ENCODE measurements around the gene KMT5B.

The KMT5B gene

DNA sequence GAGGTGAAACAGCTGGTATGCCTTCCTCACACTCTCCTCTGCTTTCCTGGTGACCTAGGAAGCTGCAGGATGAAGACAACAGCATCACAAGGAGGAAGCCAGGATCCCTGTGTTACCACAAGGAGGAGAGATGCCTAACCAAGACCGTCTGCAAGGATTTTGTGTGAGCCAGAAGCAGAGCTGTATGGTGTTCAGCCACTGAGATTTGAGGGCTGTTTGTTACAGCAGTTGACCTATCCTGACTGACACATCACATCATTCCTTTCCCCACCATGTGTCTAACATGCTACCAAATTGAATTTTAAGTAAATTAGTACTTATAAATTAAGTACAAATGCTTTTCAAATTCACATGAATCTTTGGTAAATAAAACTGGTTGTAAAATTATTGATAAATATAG is 83.0 kb downstream of the KMT5B start:
- Histone ChIP-seq H3K9me2 (replicated peaks; ENCODE audit: control insufficient read depth, low read length) (no peaks in the 10 kb centered on the region), H3F3A (ENCODE audit: control insufficient read depth, insufficient read depth) (no peaks in the 10 kb centered on the region), H3K9me3 (ENCODE audit: control insufficient read depth, insufficient read depth, low read length) (0 out of 2 replicates have a peak, but pooled peaks cover 7% of the 10 kb centered on the region), H3K4me2 (ENCODE audit: low read length) (no peak overlapping the region), H3K4me3 (ENCODE audit: low read length) (no peak overlapping the region), H3K79me2 (ENCODE audit: control insufficient read depth, low read length) (no peaks in the 10 kb centered on the region), H3K27ac (ENCODE audit: low read depth, low read length) (no peak overlapping the region), H3K36me3 (ENCODE audit: control insufficient read depth, low read length) (no peaks in the 10 kb centered on the region), H4K20me1 (ENCODE audit: control insufficient read depth, insufficient read depth, low read depth, low read length) (no peaks in the 10 kb centered on the region), H3K4me1 (ENCODE audit: control insufficient read depth, low read length) (no peaks in the 10 kb centered on the region), H3K27me3 (ENCODE audit: control insufficient read depth, low read length) (no peaks in the 10 kb centered on the region)
- TF ChIP-seq CTCF (IDR thresholded peaks at IDR 0.05; ENCODE audit: low read depth, low read length, poor library complexity, severe bottlenecking) (no peak), EZH2phosphoT487 (IDR thresholded peaks at IDR 0.05; ENCODE audit: borderline replicate concordance, low read length) (no peak)

DNA sequence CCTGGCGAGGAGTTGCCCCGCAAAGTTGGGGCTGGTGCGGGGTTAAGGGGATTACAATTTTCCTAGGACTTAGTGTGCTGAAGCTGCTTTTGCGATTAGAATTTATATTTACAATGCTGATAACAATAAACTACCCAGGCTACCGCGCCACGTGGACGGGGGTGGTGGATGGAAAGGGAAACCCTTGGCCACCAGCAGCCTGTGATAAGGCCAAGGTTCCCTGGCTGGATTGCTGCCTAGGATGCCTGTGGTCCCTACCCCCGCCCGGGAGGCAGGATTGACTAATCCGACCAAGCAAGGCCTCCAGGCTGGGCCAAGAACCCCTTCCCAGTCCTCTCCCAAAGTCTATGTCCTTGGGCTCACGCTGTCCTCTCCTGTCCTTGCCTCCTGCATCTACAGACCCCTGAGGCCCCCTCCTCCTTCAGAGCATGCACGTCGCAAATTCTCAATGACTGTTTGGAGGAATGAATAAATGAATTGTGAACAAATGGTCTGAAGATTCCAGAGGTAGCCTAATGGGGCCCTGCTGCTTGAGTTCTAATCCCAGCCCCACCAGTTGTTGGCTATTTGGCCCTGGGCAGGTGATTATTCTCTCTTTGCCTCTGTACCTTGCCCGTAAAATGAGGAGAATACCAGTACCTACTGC is 84.3 kb downstream of the KMT5B start:
- Histone ChIP-seq H3K36me3 (ENCODE audit: control insufficient read depth, low read length) (no peaks in the 10 kb centered on the region), H3K27me3 (ENCODE audit: control insufficient read depth, low read length) (no peaks in the 10 kb centered on the region), H4K20me1 (ENCODE audit: control insufficient read depth, insufficient read depth, low read depth, low read length) (no peaks in the 10 kb centered on the region), H3K27ac (ENCODE audit: low read depth, low read length) (no peak overlapping the region), H3F3A (ENCODE audit: control insufficient read depth, insufficient read depth) (no peaks in the 10 kb centered on the region), H3K4me1 (ENCODE audit: control insufficient read depth, low read length) (no peaks in the 10 kb centered on the region), H3K79me2 (ENCODE audit: control insufficient read depth, low read length) (no peaks in the 10 kb centered on the region), H3K4me2 (ENCODE audit: low read length) (no peak overlapping the region), H3K4me3 (ENCODE audit: low read length) (no peak overlapping the region), H3K9me2 (replicated peaks; ENCODE audit: control insufficient read depth, low read length) (no peaks in the 10 kb centered on the region), H3K9me3 (ENCODE audit: control insufficient read depth, insufficient read depth, low read length) (0 out of 2 replicates have a peak, but pooled peaks cover 1% of the 10 kb centered on the region)
- no peak for TF ChIP-seq EZH2phosphoT487 (IDR thresholded peaks at IDR 0.05; ENCODE audit: borderline replicate concordance, low read length)
- TF ChIP-seq CTCF (IDR thresholded peaks at IDR 0.05; ENCODE audit: low read depth, low read length, poor library complexity, severe bottlenecking) = no peak

DNA sequence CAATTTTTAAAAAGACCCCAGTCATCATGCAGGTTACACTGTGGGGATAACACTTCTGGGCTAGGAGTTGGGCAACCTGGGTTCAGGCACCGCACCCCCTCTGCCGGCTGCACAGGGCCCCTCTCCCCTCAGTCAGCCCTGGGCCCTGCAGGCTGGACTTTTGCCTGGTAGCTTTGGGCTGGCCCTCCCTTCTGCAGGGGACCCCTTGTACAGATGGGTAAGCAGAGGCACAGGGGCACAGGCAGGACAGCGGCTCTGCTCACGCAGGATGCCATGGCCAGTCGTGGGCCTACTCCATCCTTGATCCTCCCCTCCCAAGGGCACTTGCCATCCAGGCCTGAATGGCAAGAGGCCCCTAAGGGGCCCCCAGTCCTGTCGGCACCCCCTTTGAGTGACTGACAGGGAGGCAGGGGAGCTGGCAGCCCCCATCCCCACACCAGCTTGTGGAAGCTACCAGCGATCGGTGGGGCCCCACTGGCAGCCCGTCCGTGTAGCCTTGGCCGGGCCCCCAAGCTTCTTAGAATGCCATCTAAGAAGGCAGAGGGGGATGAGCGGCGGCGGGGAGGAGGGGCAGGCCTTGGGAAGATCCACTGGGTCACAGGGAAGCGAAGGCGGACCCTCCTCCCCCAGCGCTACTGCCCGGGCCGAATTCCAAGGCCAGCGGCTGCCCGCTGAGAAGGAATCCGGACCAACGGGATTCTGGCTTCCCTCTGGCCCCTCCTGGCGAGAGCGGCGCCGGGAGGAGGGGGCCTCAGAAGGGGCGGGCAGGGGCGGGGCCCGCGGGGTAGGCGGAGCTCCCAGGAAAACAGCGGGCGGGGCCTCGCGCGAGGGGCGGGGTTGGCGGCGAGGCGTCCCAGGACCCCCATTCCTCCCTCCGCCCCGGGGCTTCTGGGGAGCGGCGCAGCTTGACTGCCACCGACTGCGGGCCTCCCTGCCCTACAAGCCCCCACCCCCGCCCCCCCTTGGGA is 85.1 kb downstream of the KMT5B start:
- H3K79me2 ChIP-seq (ENCODE audit: control insufficient read depth, low read length) = no peaks in the 10 kb centered on the region
- no peaks in the 10 kb centered on the region for H3F3A ChIP-seq (ENCODE audit: control insufficient read depth, insufficient read depth)
- no peaks in the 10 kb centered on the region for H3K36me3 ChIP-seq (ENCODE audit: control insufficient read depth, low read length)
- H4K20me1 ChIP-seq (ENCODE audit: control insufficient read depth, insufficient read depth, low read depth, low read length) = no peaks in the 10 kb centered on the region
- no peaks in the 10 kb centered on the region for H3K27me3 ChIP-seq (ENCODE audit: control insufficient read depth, low read length)
- H3K9me3 ChIP-seq (ENCODE audit: control insufficient read depth, insufficient read depth, low read length) = no peaks in the 10 kb centered on the region
- no peaks in the 10 kb centered on the region for H3K4me1 ChIP-seq (ENCODE audit: control insufficient read depth, low read length)
- H3K4me3 ChIP-seq (ENCODE audit: low read length) = no peak overlapping the region
- H3K27ac ChIP-seq (ENCODE audit: low read depth, low read length) = no peak overlapping the region
- TF ChIP-seq EZH2phosphoT487 (IDR thresholded peaks at IDR 0.05; ENCODE audit: borderline replicate concordance, low read length) = no peak
- TF ChIP-seq CTCF (IDR thresholded peaks at IDR 0.05; ENCODE audit: low read depth, low read length, poor library complexity, severe bottlenecking) = no peak
- no peaks in the 10 kb centered on the region for H3K9me2 ChIP-seq (replicated peaks; ENCODE audit: control insufficient read depth, low read length)
- H3K4me2 ChIP-seq (ENCODE audit: low read length) = no peak overlapping the region

All from DOHH2 (cell line).